Stimulated activated naive CD8-positive, alpha-beta T cell treated with anti-CD3 and anti-CD28 coated beads, Interleukin-15, Interleukin-2, amounts not matched to agents 100 ng/mL and 50 ng/mL, for 24 hours (primary cell): ENCODE results near the gene RIC1.
"Not testable (repeated sequence)": the region's sequence is repeated elsewhere in the genome, so short reads cannot be mapped to it uniquely, and the experiment has no call there.

Source experiments
- H3K27ac Mint-ChIP-seq: one replicate; pipeline ENCODE4 v1.8.0; 2021; ENCODE audit warnings: mild to moderate bottlenecking, mixed read lengths
- H3K27me3 Mint-ChIP-seq: one replicate; pipeline ENCODE4 v1.8.0; 2021; ENCODE audit warnings: mixed read lengths
- H3K36me3 Mint-ChIP-seq: one replicate; pipeline ENCODE4 v1.8.0; 2021; ENCODE audit warnings: low read depth, mixed read lengths
- H3K4me1 Mint-ChIP-seq: one replicate; pipeline ENCODE4 v1.8.0; 2021; ENCODE audit warnings: low read depth, mixed read lengths
- H3K4me3 Mint-ChIP-seq: one replicate; pipeline ENCODE4 v1.8.0; 2021; ENCODE audit warnings: mild to moderate bottlenecking, mixed read lengths
- H3K9me3 Mint-ChIP-seq: one replicate; pipeline ENCODE4 v1.8.0; 2021; ENCODE audit warnings: mixed read lengths

Gene RIC1, protein sequence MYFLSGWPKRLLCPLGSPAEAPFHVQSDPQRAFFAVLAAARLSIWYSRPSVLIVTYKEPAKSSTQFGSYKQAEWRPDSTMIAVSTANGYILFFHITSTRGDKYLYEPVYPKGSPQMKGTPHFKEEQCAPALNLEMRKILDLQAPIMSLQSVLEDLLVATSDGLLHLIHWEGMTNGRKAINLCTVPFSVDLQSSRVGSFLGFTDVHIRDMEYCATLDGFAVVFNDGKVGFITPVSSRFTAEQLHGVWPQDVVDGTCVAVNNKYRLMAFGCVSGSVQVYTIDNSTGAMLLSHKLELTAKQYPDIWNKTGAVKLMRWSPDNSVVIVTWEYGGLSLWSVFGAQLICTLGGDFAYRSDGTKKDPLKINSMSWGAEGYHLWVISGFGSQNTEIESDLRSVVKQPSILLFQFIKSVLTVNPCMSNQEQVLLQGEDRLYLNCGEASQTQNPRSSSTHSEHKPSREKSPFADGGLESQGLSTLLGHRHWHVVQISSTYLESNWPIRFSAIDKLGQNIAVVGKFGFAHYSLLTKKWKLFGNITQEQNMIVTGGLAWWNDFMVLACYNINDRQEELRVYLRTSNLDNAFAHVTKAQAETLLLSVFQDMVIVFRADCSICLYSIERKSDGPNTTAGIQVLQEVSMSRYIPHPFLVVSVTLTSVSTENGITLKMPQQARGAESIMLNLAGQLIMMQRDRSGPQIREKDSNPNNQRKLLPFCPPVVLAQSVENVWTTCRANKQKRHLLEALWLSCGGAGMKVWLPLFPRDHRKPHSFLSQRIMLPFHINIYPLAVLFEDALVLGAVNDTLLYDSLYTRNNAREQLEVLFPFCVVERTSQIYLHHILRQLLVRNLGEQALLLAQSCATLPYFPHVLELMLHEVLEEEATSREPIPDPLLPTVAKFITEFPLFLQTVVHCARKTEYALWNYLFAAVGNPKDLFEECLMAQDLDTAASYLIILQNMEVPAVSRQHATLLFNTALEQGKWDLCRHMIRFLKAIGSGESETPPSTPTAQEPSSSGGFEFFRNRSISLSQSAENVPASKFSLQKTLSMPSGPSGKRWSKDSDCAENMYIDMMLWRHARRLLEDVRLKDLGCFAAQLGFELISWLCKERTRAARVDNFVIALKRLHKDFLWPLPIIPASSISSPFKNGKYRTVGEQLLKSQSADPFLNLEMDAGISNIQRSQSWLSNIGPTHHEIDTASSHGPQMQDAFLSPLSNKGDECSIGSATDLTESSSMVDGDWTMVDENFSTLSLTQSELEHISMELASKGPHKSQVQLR (N-terminal part only)

DNA sequence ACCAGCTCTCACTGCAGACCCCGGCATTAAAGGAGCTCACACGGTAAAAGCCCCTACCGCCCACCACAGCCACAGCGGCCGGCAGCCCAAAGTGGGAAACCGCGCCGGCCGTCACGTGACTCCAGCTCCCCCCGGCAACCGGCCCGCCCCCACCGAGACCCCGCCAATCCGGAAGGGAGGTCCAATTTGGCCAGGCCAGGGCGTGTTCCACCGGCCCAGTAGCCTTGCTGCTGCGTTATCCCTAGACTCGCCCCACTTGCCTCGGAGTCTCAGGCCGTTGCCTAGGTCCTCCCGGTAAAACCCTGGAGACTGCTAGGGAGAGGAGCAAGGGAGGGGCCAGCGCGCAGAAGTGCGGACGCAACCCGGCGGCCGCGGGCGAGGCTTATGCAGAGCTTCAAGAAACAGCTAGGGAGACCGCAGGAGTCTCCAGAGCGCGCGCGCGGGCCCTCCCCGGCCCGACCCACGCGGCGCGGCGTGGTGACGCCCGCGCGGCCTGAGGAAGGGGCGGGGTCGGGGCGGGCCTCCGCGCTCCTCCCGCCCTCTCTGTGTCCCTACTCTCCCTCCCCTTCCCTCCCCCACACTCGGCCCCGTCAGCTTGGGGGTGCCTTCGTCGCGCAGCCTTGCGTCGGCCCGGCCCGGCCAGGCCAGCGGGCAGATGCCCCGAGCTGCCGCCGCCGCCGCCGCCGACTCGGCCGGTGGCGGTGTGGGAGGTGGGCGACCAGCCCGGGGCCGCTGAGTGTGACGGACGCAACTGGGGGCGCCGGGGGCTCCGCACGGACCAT, at the start of gene RIC1:
Gene RIC1, plus strand, starts transcription at position 578 of the 782 bp plus-strand sequence. Its CDS starts 203 bp downstream, at position 781.
- no peaks in the 10 kb centered on the region for H3K9me3 Mint-ChIP-seq
- peaks cover 64% of the 10 kb centered on the region for H3K4me1 Mint-ChIP-seq
- no peaks in the 10 kb centered on the region for H3K27me3 Mint-ChIP-seq
- H3K4me3 Mint-ChIP-seq = peak within 1 kb of the TSS; percentile 99
- peaks cover 8% of the 10 kb centered on the region for H3K36me3 Mint-ChIP-seq
- H3K27ac Mint-ChIP-seq = peak within 1 kb of the TSS; percentile 95

DNA sequence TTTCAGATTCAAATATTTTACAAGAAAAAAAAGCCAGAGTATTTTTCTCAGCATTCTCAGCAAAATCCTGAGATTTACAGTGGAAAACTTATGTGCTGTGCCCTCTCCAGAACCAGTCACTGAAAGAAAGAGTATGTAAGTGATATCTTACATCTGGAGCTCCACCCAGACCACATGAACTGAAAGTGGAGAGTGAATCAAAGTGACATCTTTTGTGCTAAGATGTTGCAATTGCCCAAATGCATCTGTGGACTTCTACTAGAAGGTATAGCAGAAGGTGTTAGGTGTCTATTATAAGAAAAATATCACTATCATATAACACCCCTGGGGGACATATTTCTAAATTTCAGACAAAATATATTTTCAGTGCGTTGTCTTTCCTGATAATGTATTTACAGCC, 49.0 kb upstream of the RIC1 start:
- H3K27me3 Mint-ChIP-seq = no peaks in the 10 kb centered on the region
- H3K4me1 Mint-ChIP-seq = peaks cover 58% of the 10 kb centered on the region
- no peak overlapping the region for H3K4me3 Mint-ChIP-seq
- no peaks in the 10 kb centered on the region for H3K9me3 Mint-ChIP-seq
- H3K36me3 Mint-ChIP-seq = no peaks in the 10 kb centered on the region
- H3K27ac Mint-ChIP-seq = no peak overlapping the region

GRCh38 chr9:5580650-5581049, 48.3 kb upstream of the RIC1 start:
- Mint-ChIP-seq H3K27ac (no peak overlapping the region), H3K4me1 (peaks cover 64% of the 10 kb centered on the region), H3K9me3 (no peaks in the 10 kb centered on the region), H3K36me3 (no peaks in the 10 kb centered on the region), H3K27me3 (no peaks in the 10 kb centered on the region), H3K4me3 (no peak overlapping the region)

DNA sequence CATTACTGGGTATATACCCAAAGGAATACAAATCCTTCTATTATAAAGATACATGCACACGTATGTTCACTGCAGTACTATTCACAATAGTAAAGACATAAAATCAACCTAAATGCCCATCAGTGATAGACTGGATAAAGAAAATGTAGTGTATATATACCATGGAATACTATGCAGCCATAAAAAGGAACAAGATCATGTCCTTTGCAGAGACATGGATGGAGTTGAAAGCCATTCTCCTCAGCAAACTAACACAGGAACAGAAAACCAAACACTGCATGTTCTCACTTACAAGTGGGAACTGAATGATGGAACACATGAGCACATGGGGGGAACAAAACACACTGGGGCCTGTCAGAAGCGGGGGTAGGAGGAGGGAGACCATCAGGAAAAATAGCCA, 47.2 kb upstream of the RIC1 start:
- H3K27ac Mint-ChIP-seq, H3K36me3 Mint-ChIP-seq, H3K9me3 Mint-ChIP-seq, H3K4me3 Mint-ChIP-seq, H3K27me3 Mint-ChIP-seq: not testable (repeated sequence)
- H3K4me1 Mint-ChIP-seq = peaks cover 75% of the 10 kb centered on the region

DNA sequence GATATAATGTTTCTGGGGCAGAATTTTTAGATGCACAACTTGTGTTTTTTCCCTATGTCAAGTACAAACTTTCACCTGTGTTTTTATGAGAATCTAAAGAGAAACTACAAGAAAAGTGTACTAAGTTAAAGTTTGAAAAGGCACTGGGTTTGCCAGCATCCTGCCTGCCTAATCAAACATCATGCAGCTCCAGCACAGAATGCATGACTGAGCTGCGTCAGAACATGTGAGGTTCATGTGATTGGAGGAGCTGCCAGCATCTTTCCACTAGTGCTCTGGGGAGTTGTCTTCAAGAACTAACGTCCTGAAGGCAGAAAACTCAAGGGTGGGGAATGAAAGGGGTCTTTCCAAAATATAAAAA, 46.1 kb upstream of the RIC1 start:
- H3K27ac Mint-ChIP-seq = peak overlapping the region; percentile 90
- peaks cover 79% of the 10 kb centered on the region for H3K4me1 Mint-ChIP-seq
- H3K4me3 Mint-ChIP-seq = peak overlapping the region; percentile 55
- H3K9me3 Mint-ChIP-seq = no peaks in the 10 kb centered on the region
- H3K36me3 Mint-ChIP-seq = no peaks in the 10 kb centered on the region
- no peaks in the 10 kb centered on the region for H3K27me3 Mint-ChIP-seq

GRCh38 chr9:5586391-5586802, 42.5 kb upstream of the RIC1 start:
- H3K27ac Mint-ChIP-seq = peak overlapping the region; percentile 88
- no peaks in the 10 kb centered on the region for H3K27me3 Mint-ChIP-seq
- H3K36me3 Mint-ChIP-seq = no peaks in the 10 kb centered on the region
- peak overlapping the region; percentile 24 for H3K4me3 Mint-ChIP-seq
- no peaks in the 10 kb centered on the region for H3K9me3 Mint-ChIP-seq
- peaks cover 87% of the 10 kb centered on the region for H3K4me1 Mint-ChIP-seq

GRCh38 chr9:5587024-5587423, 41.9 kb upstream of the RIC1 start:
- peak overlapping the region; percentile 24 for H3K4me3 Mint-ChIP-seq
- peaks cover 87% of the 10 kb centered on the region for H3K4me1 Mint-ChIP-seq

GRCh38 chr9:5592231-5592630, 36.7 kb upstream of the RIC1 start:
- no peak overlapping the region for H3K4me3 Mint-ChIP-seq
- peaks cover 66% of the 10 kb centered on the region for H3K4me1 Mint-ChIP-seq
- H3K36me3 Mint-ChIP-seq = no peaks in the 10 kb centered on the region
- no peaks in the 10 kb centered on the region for H3K9me3 Mint-ChIP-seq
- no peaks in the 10 kb centered on the region for H3K27me3 Mint-ChIP-seq
- no peak overlapping the region for H3K27ac Mint-ChIP-seq

More at GRCh38 chr9:5587024-5587423, 41.9 kb upstream of the RIC1 start:
- Mint-ChIP-seq H3K27ac (peak overlapping the region; percentile 88), H3K36me3 (no peaks in the 10 kb centered on the region), H3K27me3 (no peaks in the 10 kb centered on the region), H3K9me3 (no peaks in the 10 kb centered on the region)

DNA sequence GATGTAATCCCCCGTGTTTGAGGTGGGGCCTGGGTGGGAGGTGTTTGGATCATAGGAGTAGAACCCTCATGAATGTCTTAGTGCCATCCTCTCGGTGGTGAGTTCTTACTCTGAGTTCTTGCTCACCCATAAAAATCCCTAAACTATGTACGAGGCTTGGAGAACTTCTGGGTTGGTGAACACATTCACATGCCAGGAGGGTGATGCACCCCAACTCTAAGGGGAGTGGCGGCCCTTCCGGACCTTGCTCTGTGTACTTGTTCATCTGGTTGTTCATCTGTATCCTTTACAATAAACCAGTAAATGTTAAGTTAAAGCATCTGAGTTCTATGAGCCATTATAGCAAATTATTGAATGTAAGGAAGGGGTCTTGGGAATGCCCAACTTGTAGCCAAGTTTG, 36.0 kb upstream of the RIC1 start:
- H3K4me1 Mint-ChIP-seq = peaks cover 59% of the 10 kb centered on the region
- H3K27me3 Mint-ChIP-seq = no peaks in the 10 kb centered on the region

GRCh38 chr9:5593904-5594303, 35.0 kb upstream of the RIC1 start:
- Mint-ChIP-seq H3K27me3 (no peaks in the 10 kb centered on the region), H3K4me3 (no peak overlapping the region), H3K36me3 (no peaks in the 10 kb centered on the region), H3K27ac (peak overlapping the region; percentile 43), H3K4me1 (peaks cover 51% of the 10 kb centered on the region), H3K9me3 (no peaks in the 10 kb centered on the region)

More for the DNA sequence above, 36.0 kb upstream of the RIC1 start:
- H3K36me3 Mint-ChIP-seq = no peaks in the 10 kb centered on the region
- H3K4me3 Mint-ChIP-seq = no peak overlapping the region
- H3K27ac Mint-ChIP-seq = no peak overlapping the region
- H3K9me3 Mint-ChIP-seq = no peaks in the 10 kb centered on the region

DNA sequence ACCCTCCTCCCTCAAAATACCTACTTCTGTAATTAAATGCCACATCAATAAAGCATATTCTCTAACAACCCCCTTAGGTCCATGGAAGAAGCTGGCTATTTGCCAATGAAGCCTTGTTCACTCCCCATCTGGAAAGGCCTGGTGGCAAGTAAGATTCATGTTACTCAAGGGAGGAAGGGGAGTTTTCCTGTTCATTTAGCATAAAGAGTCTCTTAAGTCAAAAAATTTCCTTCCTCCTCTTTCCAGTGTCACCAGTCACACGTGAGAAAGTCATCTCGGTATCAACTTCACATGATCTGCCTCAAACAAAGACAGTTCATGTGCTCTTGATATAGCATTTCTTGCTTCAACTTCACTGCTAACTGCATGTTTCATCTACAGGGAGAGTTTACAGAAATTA, 32.7 kb upstream of the RIC1 start:
- Mint-ChIP-seq H3K4me3 (no peak overlapping the region), H3K27ac (no peak overlapping the region), H3K9me3 (no peaks in the 10 kb centered on the region), H3K27me3 (no peaks in the 10 kb centered on the region), H3K4me1 (peaks cover 37% of the 10 kb centered on the region), H3K36me3 (no peaks in the 10 kb centered on the region)

- Mint-ChIP-seq H3K4me1 (peaks cover 16% of the 10 kb centered on the region), H3K4me3 (peak overlapping the region; percentile 81), H3K27ac (peak overlapping the region; percentile 57), H3K36me3 (no peaks in the 10 kb centered on the region), H3K27me3 (no peaks in the 10 kb centered on the region), H3K9me3 (peaks cover 4% of the 10 kb centered on the region)
These were observed 20.3 kb upstream of the RIC1 start for GRCh38 chr9:5608298-5609225.

- H3K9me3 Mint-ChIP-seq = peaks cover 4% of the 10 kb centered on the region
- no peaks in the 10 kb centered on the region for H3K27me3 Mint-ChIP-seq
- H3K4me1 Mint-ChIP-seq = peaks cover 16% of the 10 kb centered on the region
- H3K36me3 Mint-ChIP-seq = no peaks in the 10 kb centered on the region
- peak overlapping the region; percentile 81 for H3K4me3 Mint-ChIP-seq
- peak overlapping the region; percentile 57 for H3K27ac Mint-ChIP-seq
These were observed 19.7 kb upstream of the RIC1 start for GRCh38 chr9:5609226-5609596.
